GM12892 (cell line): ENCODE measurements around the gene ANXA6.

Experiments used
- POLR2A ChIP-seq: IDR thresholded peaks from 2 replicates; pipeline ENCODE4 v1.6.1; 2011; ENCODE audit warnings: low read depth, low read length, control low read depth
- POLR2AphosphoS5 ChIP-seq: IDR thresholded peaks from 2 replicates; pipeline ENCODE4 v1.6.1; 2011; ENCODE audit warnings: low read depth, low read length, control low read depth

DNA sequence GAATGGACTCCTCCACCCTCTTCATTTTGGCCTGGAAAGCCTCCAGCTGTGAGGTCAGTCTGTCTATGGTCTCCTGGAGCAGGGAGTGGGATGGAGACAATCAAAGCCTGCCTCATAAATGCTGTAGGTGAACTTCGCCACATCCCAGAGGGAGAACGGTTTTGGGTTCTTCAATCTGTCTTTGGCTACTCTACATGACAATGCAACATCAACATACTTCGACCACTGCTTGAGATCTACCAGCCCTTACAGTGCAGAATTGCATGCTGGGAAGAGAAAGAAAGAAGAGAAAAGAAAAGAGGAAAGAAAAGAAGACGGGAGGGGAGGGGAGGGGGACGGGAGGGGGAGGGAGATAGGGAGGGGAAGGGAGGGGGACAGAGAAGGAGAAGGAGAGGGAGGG, 28.5 kb upstream of the ANXA6 start:
- TF ChIP-seq POLR2AphosphoS5 (no peak), POLR2A (no peak)
